Measurements from ENCODE around the gene TMEM87B.

The TMEM87B gene

GRCh38 chr2:112164876-112165275, 109.8 kb downstream of the TMEM87B start:
- Histone ChIP-seq H3K9me3 (ENCODE audit: insufficient read depth, low read length) (no peaks in the 10 kb centered on the region), H3K36me3 (ENCODE audit: insufficient read depth, insufficient read length, low read length) (no peaks in the 10 kb centered on the region), H3K9ac (ENCODE audit: insufficient read length, low read depth) (no peak overlapping the region), H3K27me3 (ENCODE audit: insufficient read depth, insufficient read length) (no peaks in the 10 kb centered on the region), H3K4me3 (ENCODE audit: insufficient read length, low read depth) (no peak overlapping the region), H3K4me1 (ENCODE audit: insufficient read depth, insufficient read length) (no peaks in the 10 kb centered on the region)
- no peak for DNase-seq (ENCODE audit: low read depth, low spot score)
- no peak for TF ChIP-seq ZNF274 (IDR thresholded peaks at IDR 0.05; ENCODE audit: low read depth, low read length)
- TF ChIP-seq SUZ12 (IDR thresholded peaks at IDR 0.05; ENCODE audit: extremely low read depth, insufficient read depth, insufficient read length) = no peak
- TF ChIP-seq YY1 (IDR thresholded peaks at IDR 0.05; ENCODE audit: insufficient read depth, insufficient read length) = no peak

- Histone ChIP-seq H3K27me3 (ENCODE audit: insufficient read depth, insufficient read length) (no peaks in the 10 kb centered on the region), H3K9me3 (ENCODE audit: insufficient read depth, low read length) (no peaks in the 10 kb centered on the region), H3K4me1 (ENCODE audit: insufficient read depth, insufficient read length) (no peaks in the 10 kb centered on the region)
These were observed 110.2 kb downstream of the TMEM87B start for GRCh38 chr2:112165296-112165695.

GRCh38 chr2:112166806-112167499, 111.9 kb downstream of the TMEM87B start:
- H3K4me1 ChIP-seq (ENCODE audit: insufficient read depth, insufficient read length) = no peaks in the 10 kb centered on the region
- no peak overlapping the region for H3K9ac ChIP-seq (ENCODE audit: insufficient read length, low read depth)
- H3K4me3 ChIP-seq (ENCODE audit: insufficient read length, low read depth) = no peak overlapping the region
- no peaks in the 10 kb centered on the region for H3K36me3 ChIP-seq (ENCODE audit: insufficient read depth, insufficient read length, low read length)
- no peaks in the 10 kb centered on the region for H3K27me3 ChIP-seq (ENCODE audit: insufficient read depth, insufficient read length)
- no peak for DNase-seq (ENCODE audit: low read depth, low spot score)
- TF ChIP-seq ZNF274 (IDR thresholded peaks at IDR 0.05; ENCODE audit: low read depth, low read length) = no peak
- no peak for TF ChIP-seq YY1 (IDR thresholded peaks at IDR 0.05; ENCODE audit: insufficient read depth, insufficient read length)
- TF ChIP-seq SUZ12 (IDR thresholded peaks at IDR 0.05; ENCODE audit: extremely low read depth, insufficient read depth, insufficient read length) = no peak
- H3K9me3 ChIP-seq (ENCODE audit: insufficient read depth, low read length) = no peaks in the 10 kb centered on the region

More at GRCh38 chr2:112165296-112165695, 110.2 kb downstream of the TMEM87B start:
- TF ChIP-seq YY1 (IDR thresholded peaks at IDR 0.05; ENCODE audit: insufficient read depth, insufficient read length) (no peak), ZNF274 (IDR thresholded peaks at IDR 0.05; ENCODE audit: low read depth, low read length) (no peak), SUZ12 (IDR thresholded peaks at IDR 0.05; ENCODE audit: extremely low read depth, insufficient read depth, insufficient read length) (no peak)
- no peak for DNase-seq (ENCODE audit: low read depth, low spot score)
- no peaks in the 10 kb centered on the region for H3K36me3 ChIP-seq (ENCODE audit: insufficient read depth, insufficient read length, low read length)
- no peak overlapping the region for H3K4me3 ChIP-seq (ENCODE audit: insufficient read length, low read depth)
- H3K9ac ChIP-seq (ENCODE audit: insufficient read length, low read depth) = no peak overlapping the region

GRCh38 chr2:112168422-112169124, 113.5 kb downstream of the TMEM87B start:
- Histone ChIP-seq H3K27me3 (ENCODE audit: insufficient read depth, insufficient read length) (no peaks in the 10 kb centered on the region), H3K36me3 (ENCODE audit: insufficient read depth, insufficient read length, low read length) (no peaks in the 10 kb centered on the region), H3K9ac (ENCODE audit: insufficient read length, low read depth) (no peak overlapping the region), H3K4me3 (ENCODE audit: insufficient read length, low read depth) (no peak overlapping the region), H3K4me1 (ENCODE audit: insufficient read depth, insufficient read length) (no peaks in the 10 kb centered on the region), H3K9me3 (ENCODE audit: insufficient read depth, low read length) (no peaks in the 10 kb centered on the region)
- TF ChIP-seq ZNF274 (IDR thresholded peaks at IDR 0.05; ENCODE audit: low read depth, low read length) = no peak
- TF ChIP-seq SUZ12 (IDR thresholded peaks at IDR 0.05; ENCODE audit: extremely low read depth, insufficient read depth, insufficient read length) = no peak
- no peak for TF ChIP-seq YY1 (IDR thresholded peaks at IDR 0.05; ENCODE audit: insufficient read depth, insufficient read length)
- no peak for DNase-seq (ENCODE audit: low read depth, low spot score)
